Panc1 (cell line): ENCODE data around the gene TMEM187.

Experiments used
- CTCF ChIP-seq: fragments of 450-650 bp; IDR thresholded peaks from 2 replicates; pipeline ENCODE4 v1.5.1; 2017; ENCODE audit warnings: mild to moderate bottlenecking
- POLR2AphosphoS5 ChIP-seq: IDR thresholded peaks from 2 replicates; pipeline ENCODE4 v1.6.1; 2012; ENCODE audit warnings: mild to moderate bottlenecking, low read depth, low read length, moderate library complexity
- REST ChIP-seq, 2 experiments: IDR thresholded peaks; 2 replicates each; pipeline ENCODE4 v1.6.1; 2011 to 2012; ENCODE audit warnings: low read depth in 2 of 2, control low read depth in 1 of 2, low read length in 1 of 2, mild to moderate bottlenecking in 1 of 2, moderate library complexity in 1 of 2; ENCODE audit not compliant: insufficient read depth in 1 of 2
- SIN3A ChIP-seq: IDR thresholded peaks from 2 replicates; pipeline ENCODE4 v1.6.1; 2012; ENCODE audit warnings: low read depth, mild to moderate bottlenecking, low read length, moderate library complexity, borderline replicate concordance; ENCODE audit not compliant: insufficient read depth
- TCF7L2 ChIP-seq: IDR thresholded peaks from 2 replicates; pipeline ENCODE4 v1.6.1; 2011; ENCODE audit warnings: mild to moderate bottlenecking, low read depth, low read length, inconsistent platforms

- TF ChIP-seq CTCF, result no peak
- no peak for TF ChIP-seq POLR2AphosphoS5
- TF ChIP-seq REST (IDR thresholded peaks at IDR 0.05; ENCODE audit: insufficient read depth in 1 of 2, low read depth in 2 of 2, low read length in 1 of 2), result no peak
- no peak for TF ChIP-seq TCF7L2
- no peak for TF ChIP-seq SIN3A
These were observed 2.6 kb upstream of the TMEM187 start for GRCh38 chrX:153969904-153970356.
